ENCODE results near the gene RERE. TPM values are rescaled to one million over a fixed set of nuclear protein-coding genes. Genes with fewer than 3 reads are reported as not detected.

Gene RERE
- total and polyA plus RNA-seq, 2 donors (not counting 3 experiments of a cell fraction or from before 2014, with no cell fraction given) = 14.1 to 113 TPM

DNA sequence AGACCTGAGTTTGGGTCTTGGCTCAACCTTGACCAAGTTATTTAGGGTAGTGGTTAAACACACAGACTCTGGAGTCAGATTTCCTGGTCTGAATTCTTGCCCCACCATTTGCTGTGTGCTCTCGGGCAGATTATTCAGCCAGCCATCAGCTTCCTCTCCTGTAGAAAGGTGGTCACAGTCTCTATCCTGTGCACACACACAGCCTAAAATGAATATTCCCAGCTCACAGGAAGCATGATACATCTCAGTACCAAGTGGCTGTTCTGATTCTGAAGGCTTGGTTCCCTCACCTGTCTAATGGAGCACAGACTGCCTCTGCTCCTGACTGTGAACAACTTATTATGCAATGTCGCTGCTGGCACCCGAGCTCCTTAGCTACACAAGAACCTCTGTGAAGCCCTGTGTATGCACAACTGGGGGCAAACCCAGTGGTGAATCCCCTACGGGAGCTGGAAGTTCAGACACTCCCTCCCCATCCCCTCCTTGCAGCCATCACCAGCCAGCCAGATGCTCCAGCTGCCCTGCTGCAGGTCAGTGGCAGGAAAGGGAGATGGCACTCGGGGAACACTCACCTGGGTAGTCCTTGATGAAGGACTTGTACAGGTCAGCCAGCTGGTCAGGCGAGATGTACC lies 47.4 kb upstream of the RERE start:
- H3K4me3 ChIP-seq (replicated peaks in 1 of 3; ENCODE audit: insufficient read depth in 1 of 3, low read depth in 1 of 3, low read length in 3 of 3) = no peak overlapping the region
- H3K36me3 ChIP-seq (ENCODE audit: control insufficient read depth in 2 of 2, extremely low read depth in 1 of 2, insufficient read depth in 2 of 2, low read length in 2 of 2) = peaks cover 54 to 74% of the 10 kb centered on the region in 2 experiments
- H3K4me1 ChIP-seq (ENCODE audit: control insufficient read depth, extremely low read depth, insufficient read depth, low read length) = peaks cover 9% of the 10 kb centered on the region
- peaks cover 40% of the 10 kb centered on the region for H3K79me2 ChIP-seq (ENCODE audit: control insufficient read depth, insufficient read depth, low read length)
- H3K9ac ChIP-seq (replicated peaks; ENCODE audit: extremely low read depth, insufficient read depth, low read length) = no peak overlapping the region
- H3K4me2 ChIP-seq (ENCODE audit: insufficient read depth, low read length) = no peak overlapping the region
- DNase-seq (ENCODE audit: low read depth, low spot score) (no peak), FAIRE-seq (no peak)
- no peaks in the 10 kb centered on the region for H3K9me3 ChIP-seq (replicated peaks; ENCODE audit: control insufficient read depth, insufficient read depth, low read length)
- no peaks in the 10 kb centered on the region for H3K9me1 ChIP-seq (replicated peaks; ENCODE audit: control insufficient read depth, extremely low read depth, insufficient read depth, low read length)
- intact Hi-C loops (cut with micrococcal nuclease) (no loop called here), dilution Hi-C loops (cut with MboI; ENCODE audit: extremely low pct_ligation_motif_present, low sequenced_read_pairs) (no loop called here)
- H2AFZ ChIP-seq (ENCODE audit: low read depth, low read length) = no peak overlapping the region
- ChIA-PET CTCF (interaction anchor here (1.3 to 8.0 kb wide), 4 partner anchors 10 to 140 kb away, joined by 8 to 71 read pairs (median 16); partner anchors contain the start of gene ENO1), POLR2A (interaction anchor here (1.7 kb wide), 1 partner anchor 9 kb away, joined by 8 read pairs; no protein-coding TSS in a partner anchor)
- no TSS peak for BruUV-seq (replicated peaks)
- peak; percentile 9 for TF ChIP-seq POLR2AphosphoS5 (IDR thresholded peaks at IDR 0.05; ENCODE audit: insufficient read depth, low read depth, low read length)
- TF ChIP-seq GATA2 (IDR thresholded peaks at IDR 0.05; ENCODE audit: insufficient read depth, insufficient read length, low read depth, low read length) = no peak
- no peaks in the 10 kb centered on the region for H4K20me1 ChIP-seq (replicated peaks; ENCODE audit: control insufficient read depth, extremely low read depth, insufficient read depth, low read length)
- H3K27ac ChIP-seq (ENCODE audit: insufficient read depth, low read depth, low read length) = no peak overlapping the region
- no peaks in the 10 kb centered on the region for H3K27me3 ChIP-seq (ENCODE audit: control insufficient read depth in 2 of 2, insufficient read depth in 2 of 2, low read length in 2 of 2)

DNA sequence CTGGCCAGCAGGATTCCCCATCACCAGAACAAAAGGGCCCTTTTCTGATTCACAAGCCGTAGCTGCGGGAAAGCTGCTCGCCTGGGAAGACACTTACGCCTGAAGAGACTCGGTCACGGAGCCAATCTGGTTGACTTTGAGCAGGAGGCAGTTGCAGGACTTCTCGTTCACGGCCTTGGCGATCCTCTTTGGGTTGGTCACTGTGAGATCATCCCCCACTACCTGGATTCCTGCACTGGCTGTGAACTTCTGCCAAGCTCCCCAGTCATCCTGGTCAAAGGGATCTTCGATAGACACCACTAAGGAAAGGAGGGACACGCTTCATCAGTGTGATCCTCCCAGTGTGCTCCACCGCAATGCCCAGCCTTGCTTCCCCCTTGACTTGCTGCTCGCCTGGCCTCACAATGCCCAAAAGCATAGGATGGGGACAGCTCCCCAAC lies 46.4 kb upstream of the RERE start:
- Histone ChIP-seq H3K27me3 (ENCODE audit: control insufficient read depth in 2 of 2, insufficient read depth in 2 of 2, low read length in 2 of 2) (no peaks in the 10 kb centered on the region), H3K4me3 (replicated peaks in 1 of 3; ENCODE audit: insufficient read depth in 1 of 3, low read depth in 1 of 3, low read length in 3 of 3) (no peak overlapping the region), H3K9me1 (replicated peaks; ENCODE audit: control insufficient read depth, extremely low read depth, insufficient read depth, low read length) (no peaks in the 10 kb centered on the region), H2AFZ (ENCODE audit: low read depth, low read length) (no peak overlapping the region), H3K9ac (replicated peaks; ENCODE audit: extremely low read depth, insufficient read depth, low read length) (no peak overlapping the region), H3K4me1 (ENCODE audit: control insufficient read depth, extremely low read depth, insufficient read depth, low read length) (peaks cover 18% of the 10 kb centered on the region), H4K20me1 (replicated peaks; ENCODE audit: control insufficient read depth, extremely low read depth, insufficient read depth, low read length) (no peaks in the 10 kb centered on the region), H3K27ac (ENCODE audit: insufficient read depth, low read depth, low read length) (no peak overlapping the region), H3K4me2 (ENCODE audit: insufficient read depth, low read length) (no peak overlapping the region), H3K9me3 (replicated peaks; ENCODE audit: control insufficient read depth, insufficient read depth, low read length) (no peaks in the 10 kb centered on the region), H3K79me2 (ENCODE audit: control insufficient read depth, insufficient read depth, low read length) (peaks cover 31% of the 10 kb centered on the region), H3K36me3 (ENCODE audit: control insufficient read depth in 2 of 2, extremely low read depth in 1 of 2, insufficient read depth in 2 of 2, low read length in 2 of 2) (peaks cover 48 to 67% of the 10 kb centered on the region in 2 experiments)
- CTCF ChIA-PET = interaction anchor here (0.8 to 8.0 kb wide), 7 partner anchors 9 to 238 kb away, joined by 3 to 106 read pairs (median 8); partner anchors contain the start of gene ENO1
- POLR2A ChIA-PET = interaction anchor here (0.6 kb wide), 1 partner anchor 106 kb away, joined by 5 read pairs; no protein-coding TSS in a partner anchor
- intact Hi-C loops (cut with micrococcal nuclease) (no loop called here), dilution Hi-C loops (cut with MboI; ENCODE audit: extremely low pct_ligation_motif_present, low sequenced_read_pairs) (no loop called here)
- peak; percentile 67 for FAIRE-seq
- no peak for TF ChIP-seq JUN (IDR thresholded peaks at IDR 0.05; ENCODE audit: borderline replicate concordance, insufficient read depth, insufficient read length, low read depth)
- TF ChIP-seq, protein P1, sequence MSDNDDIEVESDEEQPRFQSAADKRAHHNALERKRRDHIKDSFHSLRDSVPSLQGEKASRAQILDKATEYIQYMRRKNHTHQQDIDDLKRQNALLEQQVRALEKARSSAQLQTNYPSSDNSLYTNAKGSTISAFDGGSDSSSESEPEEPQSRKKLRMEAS (IDR thresholded peaks at IDR 0.05; ENCODE audit: insufficient read depth, insufficient read length) = no peak
- TF ChIP-seq MYC (IDR thresholded peaks at IDR 0.05; ENCODE audit: low read depth, low read length) = no peak
- DNase-seq (ENCODE audit: low read depth, low spot score) = no peak
- no TSS peak for BruUV-seq (replicated peaks)
